NK-92 (cell line): ENCODE data around the gene IGFL1.
"Not testable (repeated sequence)": the region's sequence is repeated elsewhere in the genome, so short reads cannot be mapped to it uniquely, and the experiment has no call there.

ENCODE experiments used
- DNase-seq: peaks from one replicate; lab custom pipeline; 2025; ENCODE audit not compliant: unreplicated experiment; lab: John Stamatoyannopoulos, UW

Gene IGFL1

GRCh38 chr19:46201454-46202310, 27.9 kb upstream of the IGFL1 start:
- DNase-seq, result no peak

- no peak for DNase-seq
Measured at GRCh38 chr19:46202426-46202825, 27.1 kb upstream of the IGFL1 start.

- no peak for DNase-seq
Measured at GRCh38 chr19:46202872-46203860, 26.4 kb upstream of the IGFL1 start.

GRCh38 chr19:46204008-46204407, 25.5 kb upstream of the IGFL1 start:
- no peak for DNase-seq

- no peak for DNase-seq
Measured at GRCh38 chr19:46205183-46205984, 24.2 kb upstream of the IGFL1 start.

GRCh38 chr19:46206176-46206575, 23.4 kb upstream of the IGFL1 start:
- DNase-seq, result no peak

- DNase-seq, result no peak
Measured at GRCh38 chr19:46206682-46207081, 22.9 kb upstream of the IGFL1 start.

- DNase-seq, result not testable (repeated sequence)
Measured at GRCh38 chr19:46207858-46208257, 21.7 kb upstream of the IGFL1 start.

- DNase-seq, result no peak
Measured at GRCh38 chr19:46209051-46209450, 20.5 kb upstream of the IGFL1 start.

GRCh38 chr19:46209472-46209871, 20.1 kb upstream of the IGFL1 start:
- no peak for DNase-seq

GRCh38 chr19:46210669-46211068, 18.9 kb upstream of the IGFL1 start:
- no peak for DNase-seq

GRCh38 chr19:46211201-46211881, 18.2 kb upstream of the IGFL1 start:
- DNase-seq, result no peak

- DNase-seq, result not testable (repeated sequence)
Measured at GRCh38 chr19:46212592-46212991, 16.9 kb upstream of the IGFL1 start.

- no peak for DNase-seq
Measured at GRCh38 chr19:46213156-46213555, 16.4 kb upstream of the IGFL1 start.

GRCh38 chr19:46213806-46214205, 15.7 kb upstream of the IGFL1 start:
- DNase-seq, result no peak

- no peak for DNase-seq
Measured at GRCh38 chr19:46216612-46217011, 12.9 kb upstream of the IGFL1 start.

GRCh38 chr19:46217476-46217875, 12.1 kb upstream of the IGFL1 start:
- no peak for DNase-seq

GRCh38 chr19:46218160-46218559, 11.4 kb upstream of the IGFL1 start:
- no peak for DNase-seq

GRCh38 chr19:46220038-46220615, 9.4 kb upstream of the IGFL1 start:
- DNase-seq, result no peak

GRCh38 chr19:46221152-46221551, 8.4 kb upstream of the IGFL1 start:
- no peak for DNase-seq
